Activated CD8-positive, alpha-beta memory T cell treated with anti-CD3 and anti-CD28 coated beads for 36 hours (primary cell): ENCODE data around the gene PARG. TPM values are rescaled to one million over a fixed set of nuclear protein-coding genes. Genes with fewer than 3 reads are reported as not detected.
"Not testable (repeated sequence)": the region's sequence is repeated elsewhere in the genome, so short reads cannot be mapped to it uniquely, and the experiment has no call there.

Source experiments
- CTCF ChIA-PET: fragments of 350-600 bp; sonication (Branson Sonifier 250); formaldehyde crosslinking; loops from one replicate; lab custom pipeline; 2021; ENCODE audit warnings: antibody characterized with exemption; lab: Charles Lee
- POLR2A ChIA-PET: fragments of 350-600 bp; sonication (Branson Sonifier 250); formaldehyde crosslinking; loops from one replicate; lab custom pipeline; 2021; ENCODE audit warnings: antibody characterized with exemption; lab: Charles Lee
- total RNA-seq, 2 experiments: library from RNA; stranded (reverse); gene quantifications; one replicate each; pipeline ENCODE4 v1.2.3, GENCODE V29; 2021

Gene PARG
- 10 to 100 TPM; 33.1 to 36.5 TPM for total RNA-seq

DNA sequence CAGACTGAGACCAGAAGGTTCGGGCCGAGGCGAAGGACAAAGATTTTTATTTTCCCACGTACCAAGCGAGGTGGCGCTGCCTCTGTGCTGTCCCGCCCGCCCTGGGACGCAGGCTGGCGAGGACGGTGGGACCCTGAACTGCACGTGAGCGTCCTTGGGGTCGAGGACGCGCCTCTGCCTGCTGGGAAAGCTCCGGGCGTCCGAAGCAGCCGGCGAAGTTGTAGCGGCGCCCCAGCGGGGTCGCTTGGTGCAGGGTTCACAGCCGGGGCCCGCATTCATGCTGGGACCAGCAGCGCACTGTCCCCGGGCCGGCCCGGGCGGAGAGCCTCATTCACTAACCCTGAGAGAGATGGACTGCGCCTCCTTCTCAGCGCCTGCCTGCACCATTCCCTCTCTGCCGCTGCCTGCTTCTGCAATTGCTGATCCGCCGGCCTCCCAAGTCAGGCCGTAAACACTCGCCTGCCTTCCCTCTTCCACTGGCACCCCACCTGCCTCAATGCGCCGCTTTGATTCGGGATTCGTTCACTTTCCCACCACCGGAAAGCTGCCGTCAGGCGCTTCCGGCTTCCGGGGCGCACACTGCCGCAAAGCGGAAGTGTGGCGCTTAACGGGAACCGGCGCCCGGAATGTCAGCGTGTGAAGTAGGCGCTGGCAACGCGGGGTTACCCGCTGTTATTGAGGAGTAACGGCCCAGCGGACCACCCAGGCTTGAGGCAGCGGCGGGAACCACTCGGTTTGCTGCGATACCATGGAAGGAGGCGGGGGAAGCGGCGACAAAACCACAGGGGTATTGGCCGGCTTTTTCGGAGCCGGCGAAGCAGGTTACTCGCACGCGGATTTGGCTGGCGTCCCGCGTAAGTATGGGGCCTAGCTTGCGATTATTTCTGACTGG is at the start of gene PARG, which contains the start of gene TIMM23B:
Gene PARG, minus strand, starts transcription at position 581 of the 892 bp plus-strand sequence. Its CDS starts 302 bp downstream, at position 279.
Gene TIMM23B, plus strand, starts transcription at position 607 of the 892 bp plus-strand sequence. Its CDS starts 142 bp downstream, at position 749.
- CTCF ChIA-PET, POLR2A ChIA-PET: not testable (repeated sequence)

DNA sequence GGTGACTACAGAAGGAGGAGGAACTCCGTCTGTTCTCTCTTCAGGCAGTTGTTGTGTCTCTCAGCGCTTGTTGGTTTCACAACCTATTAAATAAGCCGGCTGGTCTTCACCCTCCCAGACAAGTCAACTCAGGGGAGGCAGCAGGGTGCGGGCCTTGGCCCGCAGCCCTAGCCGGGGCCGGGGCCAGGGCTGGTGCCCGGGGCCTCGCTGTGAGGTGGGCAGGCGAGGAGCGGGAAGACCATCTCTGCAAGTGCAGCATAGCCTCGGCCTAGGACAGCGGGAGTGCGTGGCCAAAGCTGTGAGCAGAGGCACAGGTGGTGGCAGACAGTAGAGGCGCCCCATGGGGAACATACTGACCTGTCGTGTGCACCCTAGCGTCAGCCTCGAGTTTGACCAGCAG is 46.5 kb upstream of the PARG start, which contains the start of gene AGAP6:
Gene AGAP6, plus strand, starts transcription at position 31 of the 400 bp plus-strand sequence. Its CDS starts 310 bp downstream, at position 341.
- POLR2A ChIA-PET, CTCF ChIA-PET: not testable (repeated sequence)

DNA sequence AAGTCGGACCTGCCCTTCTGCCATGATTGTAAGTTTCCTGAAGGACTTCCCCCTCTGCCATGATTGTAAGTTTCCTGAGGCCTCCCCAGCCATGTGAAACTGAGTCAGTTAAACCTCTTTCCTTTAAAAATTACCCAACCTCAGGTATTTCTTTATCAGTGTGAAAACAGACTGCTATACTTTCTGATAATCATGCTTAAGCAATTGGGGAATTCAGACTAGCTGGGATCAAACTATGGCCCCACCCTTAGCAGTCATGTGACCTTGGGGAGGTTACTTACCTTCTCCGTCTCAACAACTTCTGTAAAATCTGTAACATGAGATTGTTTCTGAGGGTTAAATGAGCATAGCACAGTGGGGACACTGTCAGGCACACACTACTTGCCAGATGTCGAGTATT is 45.4 kb upstream of the PARG start:
- POLR2A ChIA-PET, result not testable (repeated sequence)

DNA sequence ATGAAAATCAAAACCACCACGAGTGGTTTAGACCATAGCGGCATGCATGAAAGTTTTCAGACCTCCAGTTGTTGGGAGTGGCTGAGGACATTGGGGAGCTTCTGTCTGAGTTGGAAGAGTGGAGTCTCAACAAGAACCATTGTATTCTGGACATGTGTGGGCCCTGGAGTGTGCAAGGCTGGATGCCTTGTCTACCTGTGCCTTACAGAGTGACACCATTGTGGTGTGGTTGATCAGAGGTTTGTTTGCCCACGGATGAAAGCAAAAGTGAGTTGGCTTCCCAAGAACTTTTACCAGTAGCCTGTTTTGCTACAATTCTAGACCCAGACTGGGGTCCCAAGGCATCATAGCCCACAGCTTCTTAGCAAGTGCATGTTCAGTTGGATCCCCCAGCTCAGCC is 35.9 kb upstream of the PARG start:
- CTCF ChIA-PET, POLR2A ChIA-PET: not testable (repeated sequence)

More for the DNA sequence above, 45.4 kb upstream of the PARG start:
- CTCF ChIA-PET, result not testable (repeated sequence)

DNA sequence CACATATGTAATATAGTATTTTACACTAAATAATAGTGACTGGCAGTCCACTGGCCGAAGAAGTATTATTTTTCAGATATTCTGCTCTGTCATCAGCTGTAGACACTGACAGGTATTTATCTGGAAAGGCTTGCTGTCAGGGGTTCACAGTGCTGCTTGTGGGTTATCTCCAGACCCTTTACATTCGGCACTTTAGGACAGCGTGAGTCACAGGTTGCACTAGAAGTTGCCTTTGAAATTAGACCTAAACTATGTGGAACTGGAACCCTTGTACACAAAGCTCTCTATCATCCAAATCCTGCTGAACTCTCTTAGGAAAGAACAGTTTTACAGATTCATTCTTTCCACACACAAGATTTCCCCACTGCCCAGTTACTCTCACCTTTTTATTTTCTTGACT is 30.3 kb upstream of the PARG start:
- CTCF ChIA-PET, POLR2A ChIA-PET: not testable (repeated sequence)

DNA sequence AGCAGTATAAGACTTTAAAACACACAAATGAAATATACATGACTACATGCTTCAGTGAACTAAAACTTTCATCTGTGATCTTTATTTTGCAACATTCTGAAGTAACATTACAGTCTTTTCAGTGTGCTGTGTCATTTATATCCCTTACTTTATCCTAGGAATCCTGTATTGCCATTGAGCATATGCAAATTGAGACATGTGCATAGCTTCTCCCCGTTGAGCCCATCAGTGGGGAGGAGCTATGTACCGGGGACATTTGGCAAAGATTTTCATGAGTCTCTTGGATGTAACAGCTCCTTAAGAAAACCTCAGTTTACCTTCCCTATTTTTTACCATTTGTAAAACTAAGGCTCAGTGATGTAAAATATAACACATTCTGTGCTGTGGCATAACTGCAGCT is 29.6 kb upstream of the PARG start:
- POLR2A ChIA-PET, CTCF ChIA-PET: not testable (repeated sequence)

DNA sequence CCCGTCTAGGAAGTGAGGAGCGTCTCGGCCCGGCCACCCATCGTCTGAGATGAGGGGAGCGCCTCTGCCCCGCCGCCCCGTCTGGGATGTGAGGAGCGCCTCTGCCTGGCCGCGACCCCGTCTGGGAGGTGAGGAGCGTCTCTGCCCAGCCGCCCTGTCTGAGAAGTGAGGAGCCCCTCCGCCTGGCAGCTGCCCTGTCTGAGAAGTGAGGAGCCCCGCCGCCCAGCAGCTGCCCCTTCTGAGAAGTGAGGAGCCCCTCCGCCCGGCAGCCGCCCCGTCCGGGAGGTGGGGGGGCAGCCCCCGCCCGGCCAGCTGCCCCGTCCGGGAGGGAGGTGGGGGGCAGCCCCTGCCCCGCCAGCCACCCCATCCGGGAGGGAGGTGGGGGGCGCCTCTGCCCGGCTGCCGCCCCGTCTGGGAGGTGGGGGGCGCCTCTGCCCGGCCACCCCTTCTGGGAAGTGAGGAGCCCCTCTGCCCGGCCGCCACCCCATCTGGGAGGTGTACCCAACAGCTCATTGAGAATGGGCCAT is 28.6 kb upstream of the PARG start:
- POLR2A ChIA-PET, CTCF ChIA-PET: not testable (repeated sequence)

DNA sequence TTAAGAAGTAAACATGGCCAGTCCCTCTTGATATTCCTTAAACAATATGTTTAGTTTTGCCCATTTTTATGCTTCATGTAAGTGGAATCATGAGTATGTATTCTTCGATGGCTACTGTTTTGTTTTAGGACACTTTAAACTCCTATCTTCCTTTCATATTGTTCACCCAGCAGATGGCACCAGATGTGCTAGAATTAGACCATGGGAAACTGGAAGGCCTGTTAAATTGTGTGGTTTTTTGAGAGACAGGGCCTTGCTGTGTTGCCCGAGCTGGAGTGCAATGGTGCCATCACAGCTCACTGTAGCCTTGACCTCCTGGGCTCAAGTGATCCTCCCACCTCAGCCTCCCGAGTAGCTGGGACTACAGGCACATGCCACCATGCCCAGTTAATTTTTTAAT is 11.3 kb upstream of the PARG start:
- POLR2A ChIA-PET, CTCF ChIA-PET: not testable (repeated sequence)

DNA sequence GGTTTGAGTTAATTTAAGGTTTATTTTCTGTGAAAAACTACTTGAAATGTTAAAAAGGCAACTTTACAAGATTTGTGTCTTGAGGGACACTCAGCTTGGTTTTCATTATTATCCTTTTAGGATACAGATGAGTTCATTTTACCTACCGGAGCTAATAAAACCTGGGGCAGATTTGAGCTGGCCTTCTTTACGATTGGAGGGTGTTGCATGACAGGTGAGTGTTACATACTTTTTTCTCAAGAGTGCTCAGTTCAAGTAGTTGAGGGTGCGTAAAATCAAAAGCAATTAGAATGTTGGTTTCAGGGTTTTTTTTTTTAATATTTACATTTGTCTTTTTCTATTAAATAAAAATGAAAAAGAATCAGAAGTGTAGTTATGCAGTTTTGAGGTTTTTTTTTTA is 10.2 kb upstream of the PARG start:
- POLR2A ChIA-PET, result not testable (repeated sequence)

DNA sequence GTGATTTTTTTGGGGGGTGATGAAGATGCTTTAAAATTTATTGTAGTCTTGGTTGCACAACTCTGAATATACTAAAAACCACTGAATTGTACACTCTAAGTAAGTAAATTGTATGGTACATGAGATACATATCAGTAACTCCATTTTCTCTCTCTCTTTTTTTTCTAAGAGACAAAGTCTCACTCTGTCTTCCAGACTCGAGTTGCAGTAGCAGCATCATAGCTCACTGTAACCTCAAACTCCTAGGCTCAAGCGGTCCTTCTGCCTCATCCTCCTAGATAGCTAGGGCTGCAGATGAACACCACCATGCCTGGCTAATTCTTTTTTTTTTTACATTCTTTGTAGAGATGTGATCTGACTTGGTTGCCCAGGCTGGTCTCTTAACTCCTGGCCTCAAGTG is 6.9 kb upstream of the PARG start:
- POLR2A ChIA-PET, result not testable (repeated sequence)

More for the DNA sequence above, 10.2 kb upstream of the PARG start:
- CTCF ChIA-PET, result not testable (repeated sequence)

DNA sequence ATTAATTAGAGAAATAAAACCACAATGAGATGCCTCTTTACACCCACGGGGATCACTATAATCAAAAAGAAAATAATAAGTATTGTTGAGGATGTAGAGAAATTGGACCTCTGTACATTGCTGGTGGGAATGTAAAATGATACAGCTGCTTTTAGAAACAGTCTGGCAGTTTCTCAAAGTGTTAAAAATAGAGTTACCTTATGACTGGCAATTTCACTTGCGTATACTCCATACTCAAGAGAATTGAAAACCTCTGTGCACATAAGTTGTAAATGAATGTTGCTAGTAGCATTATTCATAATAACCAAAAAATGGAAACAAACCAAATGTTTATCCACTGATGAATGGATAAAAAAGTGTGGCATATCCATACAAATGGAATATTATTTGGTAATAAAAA is 6.3 kb upstream of the PARG start:
- POLR2A ChIA-PET, result not testable (repeated sequence)

More for the DNA sequence above, 6.9 kb upstream of the PARG start:
- CTCF ChIA-PET, result not testable (repeated sequence)

DNA sequence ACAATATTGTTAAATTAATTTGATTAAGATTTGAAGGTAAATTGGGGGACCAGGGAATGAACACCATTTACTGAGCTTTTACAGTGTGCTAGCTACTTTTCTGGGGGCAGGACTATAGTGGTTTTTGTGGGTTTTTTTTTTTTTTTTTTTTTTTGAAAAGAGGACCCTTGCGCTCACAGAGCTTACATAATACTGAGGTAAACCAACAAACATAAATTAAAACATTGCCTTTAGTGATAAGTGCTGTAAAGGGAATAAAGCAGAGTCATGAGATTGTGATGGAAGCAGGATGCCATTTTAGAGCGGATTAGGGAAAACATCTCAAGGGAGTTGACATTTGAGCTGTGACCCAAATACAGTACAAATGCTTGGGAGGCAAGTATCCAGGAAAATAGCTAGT is 1.8 kb upstream of the PARG start:
- CTCF ChIA-PET, result not testable (repeated sequence)
- POLR2A ChIA-PET, result interaction anchor here (0.6 kb wide), 1 partner anchor 365 kb away, joined by 4 read pairs; no protein-coding TSS in a partner anchor

More for the DNA sequence above, 6.3 kb upstream of the PARG start:
- CTCF ChIA-PET, result not testable (repeated sequence)

DNA sequence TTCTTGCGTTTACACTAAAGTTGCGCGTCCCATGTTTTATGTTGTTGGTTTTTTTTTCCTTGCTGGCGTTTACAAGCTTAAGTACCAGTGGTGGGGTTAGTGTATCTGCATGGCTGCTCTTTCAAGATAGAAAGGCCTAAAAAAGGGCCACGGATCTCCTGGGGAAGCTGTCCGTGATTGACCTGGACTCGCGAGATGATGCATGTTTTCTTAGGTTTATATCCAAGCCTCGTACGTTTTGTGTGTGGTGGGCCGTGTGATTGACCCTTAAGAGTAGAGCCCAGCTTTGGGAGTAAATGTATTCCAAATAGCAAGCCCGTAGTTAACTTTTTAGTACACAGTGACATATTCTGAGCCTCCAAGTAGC is 495 bp upstream of the PARG start:
- CTCF ChIA-PET, POLR2A ChIA-PET: not testable (repeated sequence)

DNA sequence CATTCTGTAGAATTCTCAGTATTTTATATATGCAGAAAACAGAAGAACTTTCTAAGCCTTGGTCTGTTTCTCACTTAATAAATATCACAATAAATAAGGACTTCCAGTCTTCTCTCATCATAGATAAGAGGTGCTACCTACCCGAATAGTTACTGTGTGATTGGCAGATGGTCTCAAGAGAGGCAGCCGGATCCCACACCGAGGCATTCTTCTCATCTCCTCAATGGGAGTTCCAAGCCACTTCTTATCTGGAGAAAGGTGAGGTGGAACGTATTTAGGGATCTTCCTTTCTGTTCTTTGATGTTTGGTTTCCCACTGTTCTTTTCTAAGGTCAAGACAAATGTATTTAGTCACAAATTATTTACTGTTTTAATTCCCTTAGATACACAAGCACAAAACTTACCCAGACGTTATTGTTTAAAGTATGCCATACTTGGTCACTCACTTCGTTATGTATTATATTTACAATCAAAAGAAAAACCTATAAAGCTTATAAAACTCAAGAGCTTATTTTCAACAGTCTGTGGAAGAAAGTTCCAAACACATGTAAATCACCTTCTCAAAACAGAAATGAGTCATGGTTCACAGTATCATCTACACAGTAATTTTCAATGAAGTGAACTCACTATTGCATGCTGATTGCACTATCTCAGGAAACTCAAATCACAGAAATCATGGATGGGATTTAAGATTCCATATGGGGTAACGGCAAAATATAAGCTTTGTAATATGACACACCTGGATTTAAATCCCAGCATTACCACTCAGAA is 9.7 kb downstream of the PARG start:
- POLR2A ChIA-PET, CTCF ChIA-PET: not testable (repeated sequence)

DNA sequence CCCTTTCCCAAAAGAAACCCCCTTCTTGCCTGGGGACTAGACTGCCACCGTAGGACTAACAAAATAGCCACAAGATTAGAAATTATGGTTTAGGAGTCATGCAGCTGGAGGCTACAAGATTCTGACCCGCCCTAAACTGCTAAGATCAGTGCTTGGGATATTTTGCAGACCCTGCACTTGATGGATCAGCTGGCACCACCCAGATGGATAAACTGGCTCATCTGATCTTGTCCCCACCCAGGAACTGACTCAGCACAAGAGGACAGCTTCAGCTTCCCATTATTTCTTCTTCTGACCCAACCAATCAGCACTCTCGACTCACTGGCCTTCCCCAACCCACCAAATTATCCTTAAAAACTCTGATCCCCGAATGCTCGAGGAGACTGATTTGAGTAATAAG is 10.6 kb downstream of the PARG start:
- CTCF ChIA-PET, POLR2A ChIA-PET: not testable (repeated sequence)

DNA sequence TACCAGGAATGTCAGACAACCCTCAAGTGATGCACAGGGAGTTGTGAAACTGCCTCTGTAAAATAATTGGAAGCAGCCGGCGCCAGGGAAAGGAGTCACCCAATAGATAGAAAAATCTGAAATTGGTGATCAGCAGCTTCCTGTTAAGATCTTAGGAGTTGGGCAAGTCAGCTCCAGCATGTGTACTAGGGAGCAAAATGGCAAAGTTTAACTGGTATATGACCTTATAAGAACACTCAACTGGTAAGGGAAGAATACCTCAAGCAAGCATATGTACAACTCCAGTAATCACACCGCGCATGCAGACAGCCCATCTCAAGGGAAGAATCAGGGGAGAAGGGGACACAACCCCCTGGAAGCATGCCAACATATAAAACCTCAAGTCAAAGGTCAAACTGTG is 18.3 kb downstream of the PARG start:
- CTCF ChIA-PET, result not testable (repeated sequence)

DNA sequence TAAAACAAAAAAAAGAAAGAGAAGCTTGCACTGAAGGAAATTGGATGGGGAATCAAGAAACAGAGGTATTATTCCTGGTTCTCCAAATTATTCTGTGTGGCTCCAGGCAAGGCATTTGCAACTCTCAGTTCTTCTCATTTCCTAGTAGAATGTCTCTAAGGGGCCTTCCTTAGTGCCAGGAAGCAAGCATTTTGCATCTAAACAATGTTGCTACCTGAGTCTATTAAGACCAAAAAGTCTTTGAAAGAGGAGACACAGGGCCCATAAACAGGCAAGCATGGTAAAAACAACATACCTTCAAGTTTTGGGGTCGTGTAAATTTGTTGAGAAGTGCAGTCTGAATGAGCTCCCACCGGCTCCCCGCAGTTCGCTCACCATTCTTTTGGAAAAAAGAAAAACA is 19.8 kb downstream of the PARG start:
- CTCF ChIA-PET, POLR2A ChIA-PET: not testable (repeated sequence)

More for the DNA sequence above, 18.3 kb downstream of the PARG start:
- POLR2A ChIA-PET, result not testable (repeated sequence)

DNA sequence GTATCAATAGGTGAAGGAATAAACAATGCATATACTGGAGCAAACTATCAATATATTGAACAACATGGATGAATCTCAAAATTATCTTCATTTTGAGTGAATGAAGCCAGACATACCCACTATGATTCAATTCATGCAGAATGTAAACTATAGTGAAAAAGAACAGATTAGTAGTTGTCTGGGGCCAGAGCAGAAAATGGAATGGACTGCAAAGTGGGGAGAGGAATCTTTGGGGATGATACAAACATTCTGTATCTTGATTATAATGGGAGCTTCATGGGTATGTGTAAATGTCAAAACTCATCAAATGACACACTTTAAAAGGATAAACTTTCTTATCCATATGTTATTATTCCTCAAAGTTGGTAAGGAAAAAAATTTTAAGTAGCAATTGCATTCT is 23.9 kb downstream of the PARG start:
- CTCF ChIA-PET, POLR2A ChIA-PET: not testable (repeated sequence)

DNA sequence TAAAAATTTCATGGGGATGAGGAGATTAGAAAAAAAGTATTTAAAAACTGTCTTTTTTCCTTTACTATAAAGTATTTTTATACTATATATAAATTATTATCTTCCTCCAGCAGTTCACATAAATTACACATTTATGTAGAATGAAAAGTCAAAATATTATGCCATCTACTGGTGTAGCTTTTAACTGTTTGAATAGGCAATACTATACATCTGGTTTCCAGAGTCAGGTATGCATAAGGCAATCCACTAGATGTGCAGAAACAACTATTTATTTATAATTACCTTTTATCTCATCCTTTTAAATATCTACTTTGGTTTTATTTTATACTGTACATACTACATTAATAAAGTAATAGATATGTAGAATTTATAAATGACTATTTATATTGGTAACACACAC is 25.4 kb downstream of the PARG start:
- POLR2A ChIA-PET, CTCF ChIA-PET: not testable (repeated sequence)

DNA sequence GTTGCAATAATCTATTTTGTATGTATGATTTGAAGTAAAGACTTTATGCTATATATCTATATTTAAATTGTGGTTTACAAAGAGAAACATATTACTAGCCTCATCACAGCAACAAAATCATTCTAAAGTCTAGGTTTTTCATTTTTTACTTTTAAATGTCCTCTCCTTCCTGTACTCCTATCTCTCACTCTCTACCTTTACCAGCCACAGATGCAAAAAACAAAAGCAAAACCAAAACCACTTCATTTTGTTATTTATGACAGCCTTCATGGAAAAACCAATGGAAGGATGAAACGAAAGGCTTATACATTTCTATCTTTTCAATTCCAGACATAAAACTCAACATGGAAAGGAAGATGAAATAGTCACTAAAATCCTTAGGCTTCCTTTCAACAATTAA is 31.5 kb downstream of the PARG start:
- CTCF ChIA-PET, POLR2A ChIA-PET: not testable (repeated sequence)
